ENCODE measurements around the gene L1TD1. TPM values are rescaled to one million over a fixed set of nuclear protein-coding genes. Genes with fewer than 3 reads are reported as not detected.
"Not testable (repeated sequence)": the region's sequence is repeated elsewhere in the genome, so short reads cannot be mapped to it uniquely, and the experiment has no call there.

L1TD1 gene
- total and polyA plus RNA-seq, 2 donors: 0.29 to 0.95 TPM

DNA sequence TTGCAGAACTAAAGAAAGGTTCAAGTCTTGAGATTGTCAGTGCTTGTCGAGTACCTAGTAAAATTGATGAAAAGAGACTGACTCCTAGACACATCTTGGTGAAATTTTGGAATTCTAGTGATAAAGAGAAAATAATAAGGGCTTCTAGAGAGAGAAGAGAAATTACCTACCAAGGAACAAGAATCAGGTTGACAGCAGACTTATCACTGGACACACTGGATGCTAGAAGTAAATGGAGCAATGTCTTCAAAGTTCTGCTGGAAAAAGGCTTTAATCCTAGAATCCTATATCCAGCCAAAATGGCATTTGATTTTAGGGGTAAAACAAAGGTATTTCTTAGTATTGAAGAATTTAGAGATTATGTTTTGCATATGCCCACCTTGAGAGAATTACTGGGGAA, 16.3 kb downstream of the L1TD1 start:
- no peaks in the 10 kb centered on the region for H3K4me1 ChIP-seq (ENCODE audit: insufficient read depth)
- no peak overlapping the region for H3K4me3 ChIP-seq (ENCODE audit: low read depth, low read length)
- WGBS: 96% methylated on average over 1 of the region's 1 CpG
- no peaks in the 10 kb centered on the region for H3K36me3 ChIP-seq (ENCODE audit: insufficient read depth)
- no peak for DNase-seq (ENCODE audit: extremely low spot score)
- no peak overlapping the region for H3K27ac ChIP-seq (ENCODE audit: low read depth)

DNA sequence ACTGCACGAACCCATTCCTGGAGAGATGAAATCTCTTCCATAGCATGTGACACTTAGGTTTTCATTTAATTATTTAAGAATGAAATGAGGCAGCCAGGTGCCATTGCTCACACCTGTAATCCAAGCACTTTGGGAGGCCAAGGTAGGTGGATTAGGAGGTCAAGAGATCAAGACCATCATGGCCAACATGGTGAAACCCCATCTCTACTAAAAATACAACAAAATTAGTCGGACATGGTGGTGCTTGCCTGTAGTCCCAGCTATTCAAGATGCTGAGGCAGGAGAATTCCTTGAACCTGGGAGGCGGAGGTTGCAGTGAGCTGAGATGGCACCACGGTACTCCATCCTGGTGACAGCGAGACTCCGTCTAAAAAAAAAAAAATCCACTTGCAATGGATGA, 17.8 kb downstream of the L1TD1 start:
- Histone ChIP-seq H3K36me3 (ENCODE audit: insufficient read depth) (no peaks in the 10 kb centered on the region), H3K4me3 (ENCODE audit: low read depth, low read length) (no peak overlapping the region), H3K4me1 (ENCODE audit: insufficient read depth) (no peaks in the 10 kb centered on the region), H3K27ac (ENCODE audit: low read depth) (no peak overlapping the region)
- WGBS: 81% methylated on average over 6 of the region's 6 CpGs
- DNase-seq (ENCODE audit: extremely low spot score): no peak

DNA sequence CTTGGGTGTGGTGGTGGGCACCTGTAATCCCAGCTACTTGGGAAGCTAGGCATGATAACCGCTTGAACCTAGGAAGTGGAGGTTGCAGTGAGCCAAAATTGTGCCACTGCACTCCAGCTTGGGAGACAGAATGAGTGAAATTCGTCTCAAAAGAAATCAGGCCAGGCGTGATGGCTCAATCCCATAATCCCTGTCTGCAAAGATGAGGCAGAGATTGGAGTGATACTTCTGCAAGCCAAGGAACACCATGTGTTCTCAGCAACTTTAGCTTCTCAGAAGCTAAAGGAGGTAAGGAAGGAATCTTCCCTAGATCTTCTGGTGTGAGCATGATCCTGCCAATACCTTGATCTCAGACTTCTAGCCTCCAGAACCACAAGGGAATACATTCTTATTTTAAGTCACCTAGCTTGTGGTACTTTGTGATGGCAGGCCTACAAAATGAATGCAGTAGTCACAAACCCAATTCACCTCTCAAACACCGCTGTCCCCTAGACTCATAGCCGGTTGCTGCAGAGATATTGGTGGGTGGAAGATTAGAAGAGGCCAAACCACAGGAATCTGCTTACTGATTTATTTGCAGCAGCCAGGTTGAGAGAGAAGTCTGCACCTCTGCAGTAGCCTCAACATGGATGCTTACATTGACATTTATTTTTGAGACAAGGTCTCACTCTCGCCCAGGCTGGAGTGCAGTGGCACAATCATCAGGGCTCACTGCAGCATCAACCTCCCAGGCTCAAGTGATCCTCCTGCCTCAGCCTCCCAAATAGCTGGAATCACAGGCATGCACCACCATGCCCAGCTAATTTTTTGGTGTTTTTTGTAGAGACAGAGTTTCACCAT, 18.6 kb downstream of the L1TD1 start:
- Histone ChIP-seq H3K27ac (ENCODE audit: low read depth) (no peak overlapping the region), H3K4me3 (ENCODE audit: low read depth, low read length) (no peak overlapping the region), H3K36me3 (ENCODE audit: insufficient read depth) (no peaks in the 10 kb centered on the region), H3K4me1 (ENCODE audit: insufficient read depth) (no peaks in the 10 kb centered on the region)
- no peak for DNase-seq (ENCODE audit: extremely low spot score)
- 74% methylated on average over 6 of the region's 6 CpGs for WGBS

DNA sequence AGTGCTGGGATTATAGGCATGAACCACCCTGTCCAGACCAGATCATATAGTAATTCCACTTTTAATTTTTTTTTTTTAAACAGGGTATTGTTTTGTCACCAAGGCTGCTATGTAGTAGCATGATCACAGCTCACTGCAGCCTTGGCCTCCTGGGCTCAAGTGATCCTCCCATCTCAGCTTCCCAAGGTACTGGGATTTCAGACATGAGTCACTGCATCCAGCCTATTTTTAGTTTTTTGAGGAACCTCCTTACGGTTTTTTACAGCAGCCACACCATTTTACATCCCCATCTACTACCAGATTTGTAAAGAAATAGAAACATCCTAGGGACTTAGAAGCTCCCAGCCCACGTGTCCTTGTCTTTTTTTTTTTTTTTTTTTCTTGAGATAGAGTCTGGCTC, 24.0 kb downstream of the L1TD1 start:
- Histone ChIP-seq H3K27ac (ENCODE audit: low read depth) (no peak overlapping the region), H3K36me3 (ENCODE audit: insufficient read depth) (no peaks in the 10 kb centered on the region), H3K4me3 (ENCODE audit: low read depth, low read length) (no peak overlapping the region), H3K4me1 (ENCODE audit: insufficient read depth) (no peaks in the 10 kb centered on the region)
- WGBS: 75% methylated on average over 2 of the region's 2 CpGs
- DNase-seq (ENCODE audit: extremely low spot score): no peak

DNA sequence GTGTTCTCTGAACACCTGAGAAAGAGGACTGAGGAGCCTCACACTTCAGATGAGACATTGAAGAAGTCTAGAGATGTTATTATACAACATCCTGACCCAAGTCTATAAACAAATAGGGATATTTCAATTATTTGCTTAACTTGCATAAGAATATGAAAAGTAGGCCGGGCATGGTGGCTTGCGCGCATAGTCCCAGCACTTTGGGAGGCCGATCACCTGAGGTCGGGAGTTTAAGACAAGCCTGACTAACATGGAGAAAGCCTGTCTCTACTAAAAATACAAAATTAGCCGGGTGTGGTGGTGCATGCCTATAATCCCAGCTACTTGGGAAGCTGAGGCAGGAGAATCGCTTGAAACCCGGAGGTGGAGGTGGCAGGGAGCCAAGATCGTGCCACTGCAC, 25.8 kb downstream of the L1TD1 start:
- not testable (repeated sequence) for H3K4me3 ChIP-seq (ENCODE audit: low read depth, low read length); H3K27ac ChIP-seq (ENCODE audit: low read depth); H3K4me1 ChIP-seq (ENCODE audit: insufficient read depth); H3K36me3 ChIP-seq (ENCODE audit: insufficient read depth); DNase-seq (ENCODE audit: extremely low spot score)
- WGBS: 90% methylated on average over 9 of the region's 9 CpGs

DNA sequence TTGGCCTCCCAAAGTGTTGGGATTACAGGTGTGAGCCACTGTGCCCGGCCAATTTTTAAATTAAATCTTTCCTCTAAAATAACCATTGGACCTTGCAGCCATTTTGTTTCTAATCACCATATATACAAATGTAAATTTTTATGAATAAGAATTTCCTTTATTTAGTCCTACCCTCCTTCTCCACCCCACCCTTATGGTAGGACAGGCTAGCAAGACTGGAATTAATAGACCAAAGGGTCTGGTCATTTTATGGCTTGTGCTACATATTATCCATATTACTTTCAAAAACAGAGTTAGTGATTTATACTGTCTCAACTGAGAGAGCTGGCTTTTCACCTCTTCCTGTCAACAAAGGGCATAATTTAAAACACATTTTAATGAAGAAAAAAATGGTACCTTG, 26.5 kb downstream of the L1TD1 start:
- no peak for DNase-seq (ENCODE audit: extremely low spot score)
- 100% methylated on average over 1 of the region's 1 CpG for WGBS

DNA sequence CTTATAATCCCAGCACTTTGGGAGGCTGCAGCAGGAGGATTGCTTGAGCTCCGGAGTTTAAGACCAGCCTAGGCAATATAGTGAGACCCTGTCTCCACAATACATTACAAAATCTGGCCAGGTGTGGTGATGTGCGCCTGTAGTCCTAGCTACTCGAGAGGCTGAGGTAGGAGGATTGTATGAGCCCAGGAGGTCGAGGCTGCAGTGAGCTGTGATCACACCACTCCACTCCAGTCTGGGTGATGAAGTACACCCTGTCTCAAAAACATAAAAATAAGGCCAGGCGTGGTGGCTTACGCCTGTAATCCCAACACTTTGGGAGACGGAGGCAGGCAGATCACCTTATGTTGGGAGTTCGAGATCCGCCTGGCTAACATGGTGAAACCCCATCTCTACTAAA, 27.7 kb downstream of the L1TD1 start:
- Histone ChIP-seq H3K4me1 (ENCODE audit: insufficient read depth) (no peaks in the 10 kb centered on the region), H3K36me3 (ENCODE audit: insufficient read depth) (no peaks in the 10 kb centered on the region), H3K4me3 (ENCODE audit: low read depth, low read length) (no peak overlapping the region), H3K27ac (ENCODE audit: low read depth) (no peak overlapping the region)
- WGBS: 90% methylated on average over 9 of the region's 9 CpGs
- no peak for DNase-seq (ENCODE audit: extremely low spot score)

More for the DNA sequence above, 26.5 kb downstream of the L1TD1 start:
- H3K4me3 ChIP-seq (ENCODE audit: low read depth, low read length): no peak overlapping the region
- H3K4me1 ChIP-seq (ENCODE audit: insufficient read depth): no peaks in the 10 kb centered on the region
- H3K36me3 ChIP-seq (ENCODE audit: insufficient read depth): no peaks in the 10 kb centered on the region
- H3K27ac ChIP-seq (ENCODE audit: low read depth): no peak overlapping the region

DNA sequence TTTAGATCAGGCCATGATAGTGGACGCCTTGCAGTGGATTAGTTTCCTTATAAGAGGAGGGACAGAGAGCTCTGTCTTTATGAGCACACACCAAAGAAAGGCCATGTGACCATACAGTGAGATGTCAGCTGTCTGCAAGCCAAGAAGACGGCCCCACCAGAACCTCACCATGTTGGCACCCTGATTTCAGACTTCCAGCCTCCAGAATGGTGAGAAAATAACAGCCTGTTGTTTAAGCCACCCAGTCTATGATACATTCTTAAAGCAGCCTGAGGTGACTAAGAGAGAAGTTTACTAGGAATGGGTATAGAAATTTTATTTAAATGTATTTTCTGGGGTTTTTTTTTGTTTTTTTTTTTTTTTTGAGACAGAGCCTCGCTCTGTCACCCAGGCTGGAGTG, 29.5 kb downstream of the L1TD1 start:
- Histone ChIP-seq H3K27ac (ENCODE audit: low read depth) (no peak overlapping the region), H3K36me3 (ENCODE audit: insufficient read depth) (no peaks in the 10 kb centered on the region), H3K4me1 (ENCODE audit: insufficient read depth) (no peaks in the 10 kb centered on the region), H3K4me3 (ENCODE audit: low read depth, low read length) (no peak overlapping the region)
- 34% methylated on average over 2 of the region's 3 CpGs for WGBS
- DNase-seq (ENCODE audit: extremely low spot score): no peak

DNA sequence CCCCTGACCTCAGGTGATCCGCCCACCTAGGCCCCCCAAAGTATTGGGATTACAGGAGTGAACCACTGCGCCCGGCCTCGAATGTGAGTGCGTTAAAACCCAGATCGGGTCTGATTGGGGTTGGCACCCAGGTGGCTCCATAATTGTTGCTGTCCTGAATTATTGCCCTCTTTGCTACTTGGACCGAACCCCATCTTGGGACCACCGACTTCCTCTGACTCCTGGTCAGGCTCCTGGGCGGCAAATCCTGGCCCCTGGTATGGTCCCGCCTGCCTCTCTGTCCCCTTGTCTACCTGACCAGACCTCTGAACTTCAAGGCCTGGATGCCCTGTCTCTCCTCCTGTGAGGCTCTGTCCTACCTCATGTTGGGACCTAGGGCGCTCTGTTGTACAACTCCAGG, 32.8 kb downstream of the L1TD1 start:
- Histone ChIP-seq H3K4me3 (ENCODE audit: low read depth, low read length) (no peak overlapping the region), H3K4me1 (ENCODE audit: insufficient read depth) (no peaks in the 10 kb centered on the region), H3K36me3 (ENCODE audit: insufficient read depth) (no peaks in the 10 kb centered on the region), H3K27ac (ENCODE audit: low read depth) (no peak overlapping the region)
- WGBS: 87% methylated on average over 11 of the region's 11 CpGs
- no peak for DNase-seq (ENCODE audit: extremely low spot score)

DNA sequence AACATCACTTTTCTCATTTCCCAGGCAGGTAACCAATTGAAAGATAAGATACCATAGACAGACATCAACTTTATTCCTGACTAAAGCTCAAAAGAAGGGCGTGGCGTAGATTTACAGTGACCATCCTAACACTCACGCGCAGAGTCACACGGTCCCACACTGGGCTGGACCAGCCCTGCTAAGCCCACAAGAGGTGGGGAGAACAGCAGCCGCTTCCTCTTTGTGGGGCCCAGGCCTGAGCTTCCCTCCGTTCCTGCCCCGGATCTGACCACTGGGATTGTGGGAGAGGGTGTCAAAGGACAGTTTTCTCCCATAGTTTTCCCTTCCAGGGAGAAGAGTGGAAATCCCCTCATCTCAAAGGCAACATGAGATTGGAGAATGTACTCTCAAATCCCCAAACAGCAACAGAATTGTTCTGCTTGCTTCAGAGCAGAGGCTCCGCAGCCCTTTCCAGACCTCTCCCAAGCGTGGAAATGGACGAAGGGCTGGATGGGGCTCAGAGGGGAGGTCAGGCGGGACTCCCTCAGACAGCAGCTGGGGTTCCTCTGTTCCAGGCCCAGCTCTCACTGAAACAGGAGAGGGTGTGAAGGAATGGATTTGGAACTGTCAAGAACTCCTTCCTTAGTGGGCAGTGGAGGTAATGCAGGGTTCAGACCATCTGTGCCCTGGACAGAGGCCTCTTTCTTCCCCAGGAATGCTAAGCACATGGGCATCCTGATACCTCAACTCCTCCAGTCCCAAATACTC, 33.7 kb downstream of the L1TD1 start:
- Histone ChIP-seq H3K27ac (ENCODE audit: low read depth) (no peak overlapping the region), H3K36me3 (ENCODE audit: insufficient read depth) (no peaks in the 10 kb centered on the region), H3K4me3 (ENCODE audit: low read depth, low read length) (no peak overlapping the region), H3K4me1 (ENCODE audit: insufficient read depth) (no peaks in the 10 kb centered on the region)
- WGBS: 85% methylated on average over 12 of the region's 12 CpGs
- DNase-seq (ENCODE audit: extremely low spot score): no peak

DNA sequence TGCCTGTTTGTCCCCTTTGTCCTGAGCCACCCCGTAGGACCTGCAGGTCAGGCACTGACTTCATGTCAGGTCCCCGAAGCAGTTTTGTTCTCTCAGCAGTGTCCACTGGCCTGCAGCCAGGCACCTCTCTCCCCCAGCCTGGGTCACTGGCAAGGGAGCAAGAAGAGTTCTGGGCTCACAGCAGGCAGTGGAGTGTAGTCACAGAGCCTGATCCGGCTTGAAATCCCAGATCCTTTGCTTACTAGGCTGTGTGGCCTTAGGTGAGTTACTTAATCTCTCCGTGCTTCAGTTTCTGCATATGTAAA, 34.2 kb downstream of the L1TD1 start:
- H3K4me3 ChIP-seq (ENCODE audit: low read depth, low read length): no peak overlapping the region
- WGBS: 66% methylated on average over 4 of the region's 4 CpGs

DNA sequence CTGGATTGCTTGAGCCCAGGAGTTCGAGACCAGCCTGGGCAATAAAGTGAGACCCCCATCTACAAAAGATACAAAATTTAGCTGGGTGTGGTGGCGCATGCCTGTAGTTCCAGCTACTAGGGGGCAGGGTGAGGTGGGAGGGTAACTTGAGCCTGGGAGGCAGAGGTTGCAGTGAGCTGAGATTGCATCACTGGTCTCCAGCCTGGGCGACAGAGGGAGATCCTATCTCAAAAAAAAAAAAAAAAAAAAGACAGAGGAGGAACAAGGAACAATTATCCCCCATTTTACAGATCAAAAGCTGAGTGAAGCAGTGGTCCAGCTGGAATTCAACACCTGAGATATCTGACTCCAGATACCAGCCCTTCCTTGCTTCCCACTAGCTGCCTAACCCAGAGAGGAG, 34.8 kb downstream of the L1TD1 start:
- no peak for DNase-seq (ENCODE audit: extremely low spot score)
- Histone ChIP-seq H3K4me3 (ENCODE audit: low read depth, low read length) (no peak overlapping the region), H3K27ac (ENCODE audit: low read depth) (no peak overlapping the region), H3K4me1 (ENCODE audit: insufficient read depth) (no peaks in the 10 kb centered on the region), H3K36me3 (ENCODE audit: insufficient read depth) (no peaks in the 10 kb centered on the region)
- 82% methylated on average over 3 of the region's 3 CpGs for whole genome bisulfite sequencing

More for the DNA sequence above, 34.2 kb downstream of the L1TD1 start:
- H3K36me3 ChIP-seq (ENCODE audit: insufficient read depth): no peaks in the 10 kb centered on the region
- H3K27ac ChIP-seq (ENCODE audit: low read depth): no peak overlapping the region
- no peak for DNase-seq (ENCODE audit: extremely low spot score)
- H3K4me1 ChIP-seq (ENCODE audit: insufficient read depth): no peaks in the 10 kb centered on the region

DNA sequence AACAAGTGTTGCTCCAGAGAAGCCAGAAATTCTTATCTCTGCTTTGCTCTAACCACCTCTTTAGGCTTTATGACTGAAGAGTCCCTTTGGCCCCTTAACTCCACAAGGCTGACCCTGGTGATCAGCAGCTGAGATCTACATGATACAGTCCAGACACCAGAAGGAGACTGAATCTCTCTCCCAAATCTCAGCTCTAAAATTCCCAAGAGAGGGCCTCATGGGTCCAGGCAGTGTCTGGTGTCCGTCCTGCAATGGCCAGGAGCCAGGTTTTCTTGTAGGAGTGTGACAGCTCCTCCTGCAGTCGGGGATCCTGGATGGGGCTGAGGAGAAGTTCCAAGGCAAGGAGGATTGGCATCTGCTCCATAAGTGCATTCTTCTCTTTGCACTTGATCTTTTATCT, 35.3 kb downstream of the L1TD1 start:
- H3K27ac ChIP-seq (ENCODE audit: low read depth): no peak overlapping the region
- H3K4me3 ChIP-seq (ENCODE audit: low read depth, low read length): no peak overlapping the region
- DNase-seq (ENCODE audit: extremely low spot score): no peak
- H3K36me3 ChIP-seq (ENCODE audit: insufficient read depth): no peaks in the 10 kb centered on the region
- H3K4me1 ChIP-seq (ENCODE audit: insufficient read depth): no peaks in the 10 kb centered on the region
- 35% methylated on average over 2 of the region's 2 CpGs for WGBS

DNA sequence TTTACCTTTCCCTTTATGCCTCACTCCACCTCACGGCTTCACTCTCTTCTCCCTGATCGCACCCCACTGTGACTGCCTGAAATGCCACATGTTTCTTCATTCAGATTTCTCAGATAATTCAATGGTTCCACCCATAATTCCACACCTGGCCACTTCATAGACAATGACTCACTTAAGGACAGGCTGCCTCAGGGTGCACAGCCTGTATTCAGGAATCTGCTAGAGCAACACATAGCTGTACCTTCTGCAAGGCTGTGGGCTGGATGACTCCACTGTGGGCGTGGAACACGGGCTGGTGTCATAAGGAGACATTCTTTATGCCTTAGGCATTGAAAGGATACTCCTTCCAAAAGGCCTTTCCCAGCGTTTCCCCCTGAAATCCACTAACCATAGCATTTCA, 36.1 kb downstream of the L1TD1 start:
- Histone ChIP-seq H3K36me3 (ENCODE audit: insufficient read depth) (no peaks in the 10 kb centered on the region), H3K4me1 (ENCODE audit: insufficient read depth) (no peaks in the 10 kb centered on the region), H3K27ac (ENCODE audit: low read depth) (no peak overlapping the region), H3K4me3 (ENCODE audit: low read depth, low read length) (no peak overlapping the region)
- no peak for DNase-seq (ENCODE audit: extremely low spot score)
- WGBS: 91% methylated on average over 5 of the region's 5 CpGs
